Adrenal gland (tissue), 12 donors: ENCODE data around the gene ADAMTS17. TPM values are rescaled to one million over a fixed set of nuclear protein-coding genes. Genes with fewer than 3 reads are reported as not detected.

ENCODE experiments used
- DNase-seq, 7 donors: peaks; one replicate each; pipeline ENCODE4 v3.0.0-alpha.2; 2019 to 2020
- H3K27ac ChIP-seq, 5 donors: fragments of 200-600 bp; sonication (generic) in 4 of 5; 1 replicate in 3 of 5; 2 replicates in 2 of 5; pipeline versions ENCODE4 v1.5.1 to v1.8.0; 2016 to 2020; ENCODE audit warnings: mild to moderate bottlenecking in 1 of 5
- H3K27me3 ChIP-seq: fragments of 200-600 bp; 2 replicates; pipeline ENCODE4 v1.8.0; 2021
- H3K36me3 ChIP-seq, 2 donors: fragments of 200-600 bp; replicated peaks in 1 of 2; 1 replicate in 1 of 2; 2 replicates in 1 of 2; pipeline versions ENCODE4 v1.5.1 to v1.8.0; 2018 to 2022
- H3K4me1 ChIP-seq, 2 donors: fragments of 200-600 bp; replicated peaks in 1 of 2; 1 replicate in 1 of 2; 2 replicates in 1 of 2; pipeline versions ENCODE4 v1.5.1 to v1.8.0; 2018 to 2021
- H3K4me3 ChIP-seq, 4 donors: fragments of 200-600 bp; sonication (generic) in 3 of 4; one replicate each; pipeline ENCODE4 v1.5.1; 2016 to 2018
- H3K9me3 ChIP-seq, 3 donors: fragments of 200-600 bp; sonication (generic) in 1 of 3; replicated peaks in 1 of 3; 1 replicate in 2 of 3; 2 replicates in 1 of 3; pipeline versions ENCODE4 v1.5.1 to v1.8.0; 2016 to 2021
- CTCF ChIP-seq, 6 experiments: fragments of 450-650 bp in 4 of 6; fragments of 200-600 bp in 2 of 6; sonication (generic) in 1 of 6; IDR thresholded peaks; 1 replicate in 5 of 6; 2 replicates in 1 of 6; pipeline versions ENCODE4 v1.5.1 to v1.8.0; 2016 to 2021; ENCODE audit warnings: antibody characterized with exemption in 6 of 6, mild to moderate bottlenecking in 2 of 6, moderate library complexity in 1 of 6
- POLR2A ChIP-seq, 2 donors: fragments of 450-650 bp; IDR thresholded peaks; one replicate each; pipeline ENCODE4 v1.6.1; 2017; ENCODE audit warnings: antibody characterized with exemption in 2 of 2, mild to moderate bottlenecking in 2 of 2, moderate library complexity in 1 of 2
- WGBS, 4 donors: extraction: QIAGEN DNeasy Blood & Tissue Kit in 2 of 4; methylation state at CpG; one replicate each; pipeline versions ENCODE4 v1.1.5 to v1.1.7; 2013 to 2017; 5-methylcytosine and 5-hydroxymethylcytosine counted together
- intact Hi-C, 2 donors: fragments of 100-400 bp; cut with DNase I; formaldehyde crosslinking; loops; one replicate each; pipeline versions ENCODE4 v1.14.1 to v1.15.0; 2022 to 2023
- polyA plus RNA-seq, 3 donors: library from polyadenylated mRNA; stranded (reverse); fragments of 200-250 nt in 2 of 3; fragments of 350-450 nt in 1 of 3; fragmentation: Illumina TruSeq in 1 of 3; extraction: RNeasy Lipid Tissue Mini Kit (QIAGEN cat#74804) in 1 of 3; gene quantifications; one replicate each; pipeline ENCODE4 v1.2.3, GENCODE V29; 2013 to 2014
- total RNA-seq, 9 donors: library from RNA; depleted of rRNA in 4 of 9; stranded (reverse); fragments of >200 nt in 4 of 9; fragments of 120-200 nt in 1 of 9; fragmentation: NEBNext Ultra II Directional in 1 of 9; extraction: Animal tissue kit (Norgen Biotek cat#: 25700) in 1 of 9; gene quantifications; one replicate each; pipeline versions ENCODE4 v1.1.0 to v1.2.4, GENCODE V29; 2013 to 2023
- donor health status: healthy with polysubstance abuse.
- donor health status: Bipolar disorder and iron deficiency.
- donor health status: DM: yes; HTN: yes; CAD: no.
- donor health status: DM: no; HTN: no; CAD: no.
- donor health status: DM: no; HTN: no; CAD: no.
- donor health status: DM: yes; HTN: yes; CAD: no.

Gene ADAMTS17
- total and polyA plus RNA-seq, 12 donors = 0.51 to 14.8 (median 2.9) TPM

- Histone ChIP-seq H3K27ac (no peak overlapping the region), H3K4me1 (no peaks in the 10 kb centered on the region), H3K9me3 (no peaks in the 10 kb centered on the region), H3K4me3 (no peak overlapping the region), H3K36me3 (no peaks in the 10 kb centered on the region), H3K27me3 (no peaks in the 10 kb centered on the region)
- DNase-seq = peak in 1 of 7 donors; percentile 15
- WGBS, 4 donors = 86 to 89% (median 88%) methylated on average over 13 of the region's 13 CpGs
- intact Hi-C loops = no loop called here
- TF ChIP-seq POLR2A (IDR thresholded peaks at IDR 0.05) (no peak), CTCF (IDR thresholded peaks at IDR 0.05) (no peak)
These were observed 246.1 kb downstream of the ADAMTS17 start for GRCh38 chr15:100095541-100096247.

- Histone ChIP-seq H3K27me3 (no peaks in the 10 kb centered on the region), H3K27ac (no peak overlapping the region), H3K36me3 (no peaks in the 10 kb centered on the region), H3K4me1 (no peaks in the 10 kb centered on the region), H3K9me3 (no peaks in the 10 kb centered on the region), H3K4me3 (no peak overlapping the region)
- DNase-seq = peak in 1 of 7 donors; percentile 30
- WGBS, 4 donors = 83 to 93% (median 92%) methylated on average over 3 of the region's 3 CpGs
- TF ChIP-seq CTCF (IDR thresholded peaks at IDR 0.05) (no peak), POLR2A (IDR thresholded peaks at IDR 0.05) (no peak)
- intact Hi-C loops = no loop called here
These were observed 247.7 kb downstream of the ADAMTS17 start for GRCh38 chr15:100094127-100094510.

GRCh38 chr15:100093211-100094126 is 248.3 kb downstream of the ADAMTS17 start:
- DNase-seq = no peak
- TF ChIP-seq CTCF (IDR thresholded peaks at IDR 0.05) (no peak), POLR2A (IDR thresholded peaks at IDR 0.05) (no peak)
- 76 to 88% (median 81%) methylated on average over 11 to 13 of the region's 13 CpGs for WGBS, 4 donors
- Histone ChIP-seq H3K36me3 (no peaks in the 10 kb centered on the region), H3K9me3 (no peaks in the 10 kb centered on the region), H3K27ac (no peak overlapping the region), H3K4me3 (no peak overlapping the region), H3K27me3 (no peaks in the 10 kb centered on the region), H3K4me1 (no peaks in the 10 kb centered on the region)
- intact Hi-C loops = no loop called here

- Histone ChIP-seq H3K4me1 (no peaks in the 10 kb centered on the region), H3K4me3 (no peak overlapping the region), H3K36me3 (no peaks in the 10 kb centered on the region), H3K9me3 (no peaks in the 10 kb centered on the region), H3K27ac (no peak overlapping the region), H3K27me3 (no peaks in the 10 kb centered on the region)
- 85 to 90% (median 87%) methylated on average over 9 of the region's 9 CpGs for WGBS, 4 donors
- no peak for TF ChIP-seq CTCF (IDR thresholded peaks at IDR 0.05)
- no peak for TF ChIP-seq POLR2A (IDR thresholded peaks at IDR 0.05)
- intact Hi-C loops = no loop called here
- no peak for DNase-seq
These were observed 249.7 kb downstream of the ADAMTS17 start for GRCh38 chr15:100092034-100092433.
